HEK293 (cell line): ENCODE measurements around the gene AKT3.
A peak's percentile ranks its signal among the peaks of the same experiment; 100 is the strongest.

Experiments used
- CTCF ChIA-PET: fragments of 350-600 bp; formaldehyde crosslinking; extraction: SDS; loops from one replicate; lab custom pipeline; 2021; ENCODE audit warnings: antibody characterized with exemption; lab: Yijun Ruan, JAX
- POLR2A ChIA-PET: fragments of 300-600 bp; formaldehyde crosslinking; extraction: SDS; loops from one replicate; lab custom pipeline; 2020; ENCODE audit warnings: antibody characterized with exemption, inconsistent platforms; lab: Yijun Ruan, JAX
- H3K27ac ChIP-seq: fragments of 200-500 bp; sonication (Bioruptor generic); 2 replicates; pipeline ENCODE4 v1.5.1; 2014; ENCODE audit warnings: low read depth, low read length, control low read depth, inconsistent platforms; ENCODE audit errors: extremely low read depth
- H3K36me3 ChIP-seq, 2 experiments: fragments of 200-500 bp in 1 of 2; sonication (Bioruptor generic) in 1 of 2; 1 replicate in 1 of 2; 2 replicates in 1 of 2; pipeline ENCODE4 v1.5.1; 2014 to 2017; ENCODE audit warnings: inconsistent platforms in 2 of 2, low read length in 2 of 2; ENCODE audit not compliant: control insufficient read depth in 2 of 2, insufficient read depth in 1 of 2
- H3K4me1 ChIP-seq: fragments of 200-500 bp; sonication (Bioruptor generic); 2 replicates; pipeline ENCODE4 v1.5.1; 2014; ENCODE audit warnings: mild to moderate bottlenecking, low read length, inconsistent platforms; ENCODE audit not compliant: control insufficient read depth, insufficient read depth
- H3K4me3 ChIP-seq: 2 replicates; pipeline ENCODE4 v1.5.1; 2011; ENCODE audit warnings: low read depth, mild to moderate bottlenecking, control low read depth, low read length, moderate library complexity
- H3K9me3 ChIP-seq: fragments of 200-500 bp; sonication (Bioruptor generic); 2 replicates; pipeline ENCODE4 v1.5.1; 2014; ENCODE audit warnings: low read depth, low read length, inconsistent platforms; ENCODE audit not compliant: control insufficient read depth, insufficient read depth
- KLF9 ChIP-seq: fragments of 450-650 bp; formaldehyde crosslinking; IDR thresholded peaks from 2 replicates; pipeline ENCODE4 v1.5.1; 2016; ENCODE audit warnings: missing biosample characterization, missing genetic modification characterization, low read depth
- MYNN ChIP-seq: fragments of 450-650 bp; formaldehyde crosslinking; IDR thresholded peaks from 2 replicates; pipeline ENCODE4 v1.5.1; 2016; ENCODE audit warnings: missing biosample characterization, missing genetic modification characterization, borderline replicate concordance
- SCRT2 ChIP-seq: fragments of 450-650 bp; formaldehyde crosslinking; IDR thresholded peaks from 2 replicates; pipeline ENCODE4 v1.5.1; 2016; ENCODE audit warnings: missing biosample characterization, missing genetic modification characterization
- ZIC2 ChIP-seq: fragments of 450-650 bp; formaldehyde crosslinking; IDR thresholded peaks from 2 replicates; pipeline ENCODE4 v1.5.1; 2016; ENCODE audit warnings: missing biosample characterization, missing genetic modification characterization
- ZNF121 ChIP-seq: fragments of 450-650 bp; formaldehyde crosslinking; IDR thresholded peaks from 2 replicates; pipeline ENCODE4 v1.5.1; 2016; ENCODE audit warnings: missing biosample characterization, missing genetic modification characterization
- ZNF132 ChIP-seq: fragments of 450-650 bp; formaldehyde crosslinking; IDR thresholded peaks from 2 replicates; pipeline ENCODE4 v1.5.1; 2017; ENCODE audit warnings: missing biosample characterization, missing genetic modification characterization, borderline replicate concordance
- ZNF155 ChIP-seq: fragments of 450-650 bp; formaldehyde crosslinking; IDR thresholded peaks from 2 replicates; pipeline ENCODE4 v1.5.1; 2016; ENCODE audit warnings: missing biosample characterization, missing genetic modification characterization
- ZNF174 ChIP-seq: fragments of 450-650 bp; formaldehyde crosslinking; IDR thresholded peaks from 2 replicates; pipeline ENCODE4 v1.5.0; 2017; ENCODE audit warnings: missing biosample characterization, mild to moderate bottlenecking, missing genetic modification characterization
- ZNF2 ChIP-seq: fragments of 450-650 bp; formaldehyde crosslinking; IDR thresholded peaks from 2 replicates; pipeline ENCODE4 v1.5.1; 2016; ENCODE audit warnings: missing biosample characterization, missing genetic modification characterization
- ZNF202 ChIP-seq: fragments of 450-650 bp; formaldehyde crosslinking; IDR thresholded peaks from 2 replicates; pipeline ENCODE4 v1.5.1; 2016; ENCODE audit warnings: missing biosample characterization, missing genetic modification characterization, borderline replicate concordance
- ZNF350 ChIP-seq: fragments of 450-650 bp; formaldehyde crosslinking; IDR thresholded peaks from 2 replicates; pipeline ENCODE4 v1.5.0; 2017; ENCODE audit warnings: missing biosample characterization, mild to moderate bottlenecking, missing genetic modification characterization
- ZNF501 ChIP-seq: fragments of 450-650 bp; formaldehyde crosslinking; IDR thresholded peaks from 2 replicates; pipeline ENCODE4 v1.5.1; 2016; ENCODE audit warnings: missing biosample characterization, missing genetic modification characterization
- ZNF600 ChIP-seq: fragments of 450-650 bp; formaldehyde crosslinking; IDR thresholded peaks from 2 replicates; pipeline ENCODE4 v1.5.1; 2016; ENCODE audit warnings: missing biosample characterization, missing genetic modification characterization
- ZNF791 ChIP-seq: fragments of 450-650 bp; formaldehyde crosslinking; IDR thresholded peaks from 2 replicates; pipeline ENCODE4 v1.5.1; 2016; ENCODE audit warnings: missing biosample characterization, missing genetic modification characterization
- ZNF830 ChIP-seq: fragments of 450-650 bp; IDR thresholded peaks from 2 replicates; pipeline ENCODE4 v1.5.0; 2018; ENCODE audit warnings: missing biosample characterization, missing genetic modification characterization, low read depth, mild to moderate bottlenecking, moderate library complexity
- ZSCAN16 ChIP-seq: fragments of 450-650 bp; formaldehyde crosslinking; IDR thresholded peaks from 2 replicates; pipeline ENCODE4 v1.5.1; 2016; ENCODE audit warnings: missing biosample characterization, missing genetic modification characterization
- ZXDB ChIP-seq: fragments of 450-650 bp; formaldehyde crosslinking; IDR thresholded peaks from 2 replicates; pipeline ENCODE4 v1.5.1; 2016; ENCODE audit warnings: missing biosample characterization, missing genetic modification characterization
- TF ChIP-seq, protein P1 (sequence below): IDR thresholded peaks from 2 replicates; pipeline ENCODE4 v1.6.1; 2011; ENCODE audit warnings: mild to moderate bottlenecking, low read depth, low read length, borderline replicate concordance
- TF ChIP-seq, protein P2 (sequence below): fragments of 450-650 bp; formaldehyde crosslinking; IDR thresholded peaks from 2 replicates; pipeline ENCODE4 v1.5.1; 2016; ENCODE audit warnings: missing biosample characterization, missing genetic modification characterization
- TF ChIP-seq, protein P3 (sequence below): fragments of 450-650 bp; formaldehyde crosslinking; IDR thresholded peaks from 2 replicates; pipeline ENCODE4; 2016; ENCODE audit warnings: missing biosample characterization, missing genetic modification characterization
- TF ChIP-seq, protein P4 (sequence below): fragments of 450-650 bp; formaldehyde crosslinking; IDR thresholded peaks from 2 replicates; pipeline ENCODE4 v1.5.1; 2017; ENCODE audit warnings: missing biosample characterization, missing genetic modification characterization

Gene AKT3

DNA sequence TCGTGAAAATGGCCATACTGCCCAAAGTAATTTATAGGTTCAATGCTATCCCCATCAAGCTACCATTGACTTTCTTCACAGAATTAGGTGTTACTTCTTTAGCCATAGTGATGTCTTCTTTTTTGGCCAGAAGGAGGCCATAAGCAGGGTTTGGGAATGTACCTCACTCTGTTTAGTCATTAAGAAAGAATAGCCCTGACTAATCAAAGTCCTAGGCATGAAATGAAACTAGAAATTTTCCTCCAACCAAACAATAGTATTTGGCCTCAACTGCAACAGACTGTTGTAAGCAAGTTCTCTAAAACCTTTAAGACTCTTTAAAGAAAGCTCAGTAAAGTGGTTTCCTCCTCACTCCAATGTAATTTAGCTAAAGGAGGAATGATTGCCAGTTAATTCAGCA is 163.9 kb downstream of the AKT3 start:
- POLR2A ChIA-PET, result no interaction called here
- TF ChIP-seq ZNF121 (tag by site-specific recombination), result no peak
- TF ChIP-seq ZXDB (tag by site-specific recombination), result no peak
- TF ChIP-seq ZNF791, result no peak
- TF ChIP-seq, protein P1, sequence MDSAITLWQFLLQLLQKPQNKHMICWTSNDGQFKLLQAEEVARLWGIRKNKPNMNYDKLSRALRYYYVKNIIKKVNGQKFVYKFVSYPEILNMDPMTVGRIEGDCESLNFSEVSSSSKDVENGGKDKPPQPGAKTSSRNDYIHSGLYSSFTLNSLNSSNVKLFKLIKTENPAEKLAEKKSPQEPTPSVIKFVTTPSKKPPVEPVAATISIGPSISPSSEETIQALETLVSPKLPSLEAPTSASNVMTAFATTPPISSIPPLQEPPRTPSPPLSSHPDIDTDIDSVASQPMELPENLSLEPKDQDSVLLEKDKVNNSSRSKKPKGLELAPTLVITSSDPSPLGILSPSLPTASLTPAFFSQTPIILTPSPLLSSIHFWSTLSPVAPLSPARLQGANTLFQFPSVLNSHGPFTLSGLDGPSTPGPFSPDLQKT, result no peak
- TF ChIP-seq ZNF155 (tag by site-specific recombination), result no peak
- no peak for TF ChIP-seq ZNF174 (tag by site-specific recombination)
- TF ChIP-seq, all 188 proteins: peak for 0
- H3K36me3 ChIP-seq, result peaks cover 5% of the 10 kb centered on the region in 2 experiments
- CTCF ChIA-PET, result interaction anchor here (0.6 kb wide), 1 partner anchor 234 kb away, joined by 3 read pairs; no protein-coding TSS in a partner anchor
- H3K4me1 ChIP-seq, result no peaks in the 10 kb centered on the region
- no peaks in the 10 kb centered on the region for H3K9me3 ChIP-seq
- no peak overlapping the region for H3K4me3 ChIP-seq
- H3K27ac ChIP-seq, result no peak overlapping the region

DNA sequence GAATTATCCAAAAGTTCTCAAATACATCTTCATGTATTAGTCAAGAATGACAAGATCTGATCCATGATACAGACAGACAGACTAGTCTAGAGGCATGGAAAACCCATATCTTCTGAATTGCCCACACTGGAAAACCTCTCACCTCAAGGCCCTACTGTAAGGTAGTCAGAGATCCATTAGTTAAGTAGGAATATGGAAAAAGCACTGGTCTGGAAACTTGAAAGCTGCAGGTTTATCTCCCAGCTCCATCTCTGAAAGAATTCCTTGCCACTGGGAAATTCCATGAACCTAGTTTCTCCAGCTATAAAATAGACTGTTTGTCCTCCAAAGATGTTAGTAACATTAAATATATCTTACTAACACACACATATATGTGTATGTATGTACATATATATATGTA is 169.2 kb downstream of the AKT3 start:
- CTCF ChIA-PET, result interaction anchor here (0.7 kb wide), 1 partner anchor 23 kb away, joined by 3 read pairs; no protein-coding TSS in a partner anchor
- POLR2A ChIA-PET, result no interaction called here
- no peaks in the 10 kb centered on the region for H3K9me3 ChIP-seq

DNA sequence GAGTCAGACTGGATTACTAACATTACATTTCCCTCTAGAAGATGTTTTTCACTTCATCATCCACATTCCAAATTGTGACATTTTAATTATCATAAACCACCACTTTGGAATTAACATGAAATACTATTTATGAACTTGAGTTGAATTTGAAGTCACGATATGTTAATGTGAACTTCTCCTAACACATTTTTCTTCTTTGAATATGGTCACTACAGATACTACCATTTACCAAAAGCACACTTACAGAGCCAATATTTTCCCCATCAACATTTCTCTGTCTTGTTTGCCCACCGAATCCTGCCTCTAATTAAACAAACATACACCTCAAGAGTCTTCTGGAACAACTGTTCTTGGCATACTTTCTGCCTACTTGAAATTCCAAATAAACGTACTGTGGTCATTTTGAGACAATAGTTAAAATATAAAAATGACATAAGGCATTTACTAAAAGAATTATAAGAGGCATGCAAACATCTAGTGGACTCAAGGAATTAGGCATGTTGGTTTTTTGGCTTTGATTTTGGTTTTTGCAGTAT is 177.4 kb downstream of the AKT3 start:
- CTCF ChIA-PET, result no interaction called here
- POLR2A ChIA-PET, result no interaction called here

More for the DNA sequence above, 169.2 kb downstream of the AKT3 start:
- H3K27ac ChIP-seq, result no peak overlapping the region
- no peak overlapping the region for H3K4me3 ChIP-seq
- H3K36me3 ChIP-seq, result no peaks in the 10 kb centered on the region
- H3K4me1 ChIP-seq, result no peaks in the 10 kb centered on the region
- TF ChIP-seq SCRT2 (tag by site-specific recombination) (peak; percentile 28; the same call in 1 of the 2 replicates), ZNF121 (tag by site-specific recombination) (no peak), KLF9 (tag by site-specific recombination) (no peak)

More for the DNA sequence above, 177.4 kb downstream of the AKT3 start:
- H3K4me1 ChIP-seq, result no peaks in the 10 kb centered on the region
- no peaks in the 10 kb centered on the region for H3K9me3 ChIP-seq
- no peak overlapping the region for H3K27ac ChIP-seq
- TF ChIP-seq ZNF2 (tag by site-specific recombination), result no peak
- TF ChIP-seq ZNF202 (tag by site-specific recombination), result no peak
- TF ChIP-seq, protein P1, result no peak
- TF ChIP-seq ZSCAN16 (tag by site-specific recombination), result no peak
- TF ChIP-seq, protein P2, sequence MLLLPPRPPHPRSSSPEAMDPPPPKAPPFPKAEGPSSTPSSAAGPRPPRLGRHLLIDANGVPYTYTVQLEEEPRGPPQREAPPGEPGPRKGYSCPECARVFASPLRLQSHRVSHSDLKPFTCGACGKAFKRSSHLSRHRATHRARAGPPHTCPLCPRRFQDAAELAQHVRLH (tag by site-specific recombination), result no peak
- no peak for TF ChIP-seq ZNF600 (tag by site-specific recombination)
- TF ChIP-seq, protein P3, sequence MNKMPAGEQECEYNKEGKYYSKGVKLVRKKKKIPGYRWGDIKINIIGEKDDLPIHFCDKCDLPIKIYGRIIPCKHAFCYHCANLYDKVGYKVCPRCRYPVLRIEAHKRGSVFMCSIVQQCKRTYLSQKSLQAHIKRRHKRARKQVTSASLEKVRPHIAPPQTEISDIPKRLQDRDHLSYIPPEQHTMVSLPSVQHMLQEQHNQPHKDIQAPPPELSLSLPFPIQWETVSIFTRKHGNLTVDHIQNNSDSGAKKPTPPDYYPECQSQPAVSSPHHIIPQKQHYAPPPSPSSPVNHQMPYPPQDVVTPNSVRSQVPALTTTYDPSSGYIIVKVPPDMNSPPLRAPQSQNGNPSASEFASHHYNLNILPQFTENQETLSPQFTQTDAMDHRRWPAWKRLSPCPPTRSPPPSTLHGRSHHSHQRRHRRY (tag by site-specific recombination), result no peak
- TF ChIP-seq, protein P4, sequence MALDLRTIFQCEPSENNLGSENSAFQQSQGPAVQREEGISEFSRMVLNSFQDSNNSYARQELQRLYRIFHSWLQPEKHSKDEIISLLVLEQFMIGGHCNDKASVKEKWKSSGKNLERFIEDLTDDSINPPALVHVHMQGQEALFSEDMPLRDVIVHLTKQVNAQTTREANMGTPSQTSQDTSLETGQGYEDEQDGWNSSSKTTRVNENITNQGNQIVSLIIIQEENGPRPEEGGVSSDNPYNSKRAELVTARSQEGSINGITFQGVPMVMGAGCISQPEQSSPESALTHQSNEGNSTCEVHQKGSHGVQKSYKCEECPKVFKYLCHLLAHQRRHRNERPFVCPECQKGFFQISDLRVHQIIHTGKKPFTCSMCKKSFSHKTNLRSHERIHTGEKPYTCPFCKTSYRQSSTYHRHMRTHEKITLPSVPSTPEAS (tag by site-specific recombination), result no peak
- TF ChIP-seq ZIC2 (tag by site-specific recombination), result no peak
- TF ChIP-seq ZNF350 (tag by site-specific recombination), result no peak
- TF ChIP-seq ZNF132, result no peak
- no peak for TF ChIP-seq ZNF830 (tag by site-specific recombination)
- TF ChIP-seq ZNF501 (tag by site-specific recombination), result no peak
- no peak for TF ChIP-seq MYNN (tag by site-specific recombination)
- no peaks in the 10 kb centered on the region for H3K36me3 ChIP-seq
- H3K4me3 ChIP-seq, result no peak overlapping the region
